ENCODE data around the gene APOBEC3G. TPM values are rescaled to one million over a fixed set of nuclear protein-coding genes. Genes with fewer than 3 reads are reported as not detected.

Gene APOBEC3G
- total RNA-seq, 1 donor from 2014 or later: 4.2 TPM

DNA sequence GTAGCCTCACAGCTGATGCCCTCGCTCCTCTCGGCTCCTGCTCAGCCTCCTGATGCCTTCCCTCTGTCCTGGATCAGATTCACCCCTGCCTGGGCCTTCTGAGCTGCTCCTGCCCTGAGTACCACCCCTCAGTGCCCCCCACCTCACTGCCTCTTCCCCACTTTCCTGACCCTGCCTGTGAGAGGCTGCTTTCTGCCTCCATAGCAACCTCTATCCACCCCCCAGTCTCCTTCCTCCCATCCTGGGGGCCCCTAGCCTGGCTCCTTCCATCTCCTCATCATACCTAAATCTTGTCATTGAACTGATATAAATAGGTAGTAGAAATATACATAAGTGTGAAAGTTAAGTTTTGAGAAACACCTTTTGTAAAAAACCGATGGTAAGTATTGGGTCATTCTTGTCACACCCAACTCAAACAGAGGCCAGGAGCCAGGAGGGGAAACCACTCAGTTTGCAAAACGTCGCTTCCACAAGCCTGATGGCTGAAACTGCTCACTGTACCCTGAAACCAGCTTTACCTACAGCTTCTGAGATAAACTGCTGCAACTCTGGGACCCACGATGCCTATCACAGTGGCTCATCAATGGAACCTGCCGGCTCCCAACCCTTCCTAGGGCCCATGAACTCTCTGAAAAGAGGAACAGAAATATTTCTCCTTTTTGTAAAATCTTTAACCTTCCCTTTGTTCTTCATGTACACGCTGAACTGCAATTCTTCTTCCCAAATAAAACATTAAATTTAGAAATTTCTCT is 15.2 kb downstream of the APOBEC3G start:
- intact Hi-C loops (cut with micrococcal nuclease): no loop called here
- no peaks in the 10 kb centered on the region for H3K36me3 ChIP-seq

DNA sequence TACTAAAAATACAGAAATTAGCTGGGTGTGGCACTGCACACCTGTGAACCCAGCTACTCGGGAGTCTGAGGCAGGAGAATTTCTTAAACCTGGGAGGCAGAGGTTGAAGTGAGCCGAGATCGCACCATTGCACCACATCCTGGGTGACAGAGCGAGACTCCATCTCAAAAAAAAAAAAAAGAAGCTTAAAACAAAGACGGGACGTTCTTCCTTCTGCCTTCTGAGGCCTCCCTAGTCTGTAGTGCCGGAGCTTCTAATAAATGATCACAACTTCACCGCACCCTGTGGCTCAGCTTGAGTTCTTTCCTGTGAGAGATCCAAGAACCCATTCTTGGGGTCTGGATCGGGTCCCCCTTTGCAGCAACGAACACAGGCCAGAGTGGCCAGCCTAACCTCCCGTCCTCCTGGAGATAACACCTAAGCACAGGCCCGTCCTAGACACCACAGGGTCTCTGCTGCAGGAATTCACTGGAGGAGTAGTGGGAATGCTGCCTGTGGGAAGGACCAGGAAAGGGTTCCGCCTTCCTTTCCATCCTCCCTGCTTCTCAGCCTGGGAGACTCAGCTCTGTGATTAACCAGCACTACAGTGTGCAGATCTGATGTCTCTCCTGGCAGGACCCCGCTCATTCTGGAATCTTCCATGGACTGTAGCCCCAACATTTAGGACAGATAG is 17.8 kb downstream of the APOBEC3G start:
- intact Hi-C loops (cut with micrococcal nuclease): no loop called here

More for the DNA sequence above, 15.2 kb downstream of the APOBEC3G start:
- Histone ChIP-seq H3K27me3 (ENCODE audit: low read depth) (peaks cover 6% of the 10 kb centered on the region), H3K4me3 (no peak overlapping the region), H3K4me1 (peaks cover 19% of the 10 kb centered on the region), H3K27ac (replicated peaks) (no peak overlapping the region), H3K9me3 (replicated peaks) (no peaks in the 10 kb centered on the region)
- no peak for DNase-seq
- TF ChIP-seq, protein P1, sequence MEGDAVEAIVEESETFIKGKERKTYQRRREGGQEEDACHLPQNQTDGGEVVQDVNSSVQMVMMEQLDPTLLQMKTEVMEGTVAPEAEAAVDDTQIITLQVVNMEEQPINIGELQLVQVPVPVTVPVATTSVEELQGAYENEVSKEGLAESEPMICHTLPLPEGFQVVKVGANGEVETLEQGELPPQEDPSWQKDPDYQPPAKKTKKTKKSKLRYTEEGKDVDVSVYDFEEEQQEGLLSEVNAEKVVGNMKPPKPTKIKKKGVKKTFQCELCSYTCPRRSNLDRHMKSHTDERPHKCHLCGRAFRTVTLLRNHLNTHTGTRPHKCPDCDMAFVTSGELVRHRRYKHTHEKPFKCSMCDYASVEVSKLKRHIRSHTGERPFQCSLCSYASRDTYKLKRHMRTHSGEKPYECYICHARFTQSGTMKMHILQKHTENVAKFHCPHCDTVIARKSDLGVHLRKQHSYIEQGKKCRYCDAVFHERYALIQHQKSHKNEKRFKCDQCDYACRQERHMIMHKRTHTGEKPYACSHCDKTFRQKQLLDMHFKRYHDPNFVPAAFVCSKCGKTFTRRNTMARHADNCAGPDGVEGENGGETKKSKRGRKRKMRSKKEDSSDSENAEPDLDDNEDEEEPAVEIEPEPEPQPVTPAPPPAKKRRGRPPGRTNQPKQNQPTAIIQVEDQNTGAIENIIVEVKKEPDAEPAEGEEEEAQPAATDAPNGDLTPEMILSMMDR (IDR thresholded peaks at IDR 0.05; ENCODE audit: borderline replicate concordance): no peak

DNA sequence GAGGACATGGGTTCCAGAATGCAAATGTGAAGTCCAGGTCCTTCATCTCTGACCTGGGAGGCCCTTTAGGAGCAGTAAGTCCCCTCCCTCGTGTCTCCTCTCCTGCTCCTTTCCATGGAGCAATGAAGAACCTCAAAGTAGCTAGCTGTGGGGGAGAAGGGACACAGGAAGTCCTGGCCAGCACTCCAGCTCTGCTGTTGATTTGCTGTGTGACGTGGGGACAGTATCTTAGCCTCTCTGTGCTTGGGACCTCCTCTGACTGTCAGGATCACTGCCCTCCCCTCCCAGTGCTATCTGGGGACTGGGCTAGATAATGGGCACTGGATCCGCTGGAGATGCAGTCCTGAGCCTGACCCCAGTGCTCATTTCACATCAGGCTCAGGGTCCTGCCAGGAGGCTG is 18.9 kb downstream of the APOBEC3G start:
- H3K27me3 ChIP-seq (ENCODE audit: low read depth): no peaks in the 10 kb centered on the region
- no peak overlapping the region for H3K27ac ChIP-seq (replicated peaks)
- TF ChIP-seq, protein P1 (IDR thresholded peaks at IDR 0.05; ENCODE audit: borderline replicate concordance): no peak
- H3K4me1 ChIP-seq: peaks cover 17% of the 10 kb centered on the region
- intact Hi-C loops (cut with micrococcal nuclease): no loop called here
- DNase-seq: no peak
- H3K9me3 ChIP-seq (replicated peaks): no peaks in the 10 kb centered on the region
- no peaks in the 10 kb centered on the region for H3K36me3 ChIP-seq
- no peak overlapping the region for H3K4me3 ChIP-seq

More for the DNA sequence above, 17.8 kb downstream of the APOBEC3G start:
- Histone ChIP-seq H3K4me1 (peaks cover 17% of the 10 kb centered on the region), H3K27me3 (ENCODE audit: low read depth) (peaks cover 6% of the 10 kb centered on the region), H3K9me3 (replicated peaks) (no peaks in the 10 kb centered on the region), H3K4me3 (no peak overlapping the region), H3K36me3 (no peaks in the 10 kb centered on the region), H3K27ac (replicated peaks) (no peak overlapping the region)
- TF ChIP-seq, protein P1 (IDR thresholded peaks at IDR 0.05; ENCODE audit: borderline replicate concordance): no peak
- DNase-seq: no peak

DNA sequence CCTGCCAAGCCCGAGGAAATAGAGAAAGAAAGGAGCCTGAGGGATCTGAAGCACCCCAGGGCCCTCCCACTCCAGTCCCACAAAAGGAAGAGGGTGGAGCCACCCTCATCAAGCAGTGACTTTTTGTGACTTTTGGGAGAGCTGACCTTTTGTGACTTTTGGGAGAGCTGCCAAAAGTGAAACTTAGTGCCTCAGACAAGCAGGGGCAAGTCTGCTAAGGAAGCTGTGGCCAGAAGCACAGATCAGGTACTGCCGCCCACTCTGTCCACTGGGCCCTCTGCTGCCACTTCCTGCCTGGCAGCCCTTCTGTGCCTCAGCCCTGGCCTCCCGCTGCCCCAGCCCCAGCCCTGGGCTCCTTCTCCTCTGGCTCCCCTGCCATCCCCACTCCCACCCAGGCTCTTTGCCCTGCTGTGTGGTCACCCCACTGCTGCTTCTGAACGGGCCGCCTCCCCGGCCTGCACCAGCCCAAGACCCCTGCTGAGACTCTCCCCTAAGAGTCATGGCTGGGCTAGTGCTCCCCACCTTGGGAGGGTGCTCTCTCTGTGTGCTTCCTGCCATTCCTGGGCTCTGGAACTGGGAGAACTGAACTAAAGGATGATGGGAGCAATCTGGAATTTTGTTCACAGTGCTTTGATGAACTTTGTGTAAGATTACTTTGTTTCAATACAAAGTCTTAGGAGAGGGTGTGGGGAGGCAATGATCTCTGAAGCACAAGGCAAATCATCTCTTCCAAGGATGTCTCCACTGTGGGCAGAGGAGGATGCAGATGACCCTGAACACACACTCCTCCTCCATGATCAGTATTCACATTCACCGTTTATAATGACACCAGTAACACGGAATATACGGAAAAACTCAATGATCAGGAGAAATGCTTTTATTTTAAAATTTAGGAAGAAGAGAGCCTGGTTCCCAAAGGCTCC is 20.3 kb downstream of the APOBEC3G start, which contains the start of gene APOBEC3H:
TSS of gene APOBEC3H (plus strand) at position 147 of the 923 bp plus-strand sequence. CDS start 3,035 bp downstream, outside the sequence.
- Histone ChIP-seq H3K9me3 (replicated peaks) (no peaks in the 10 kb centered on the region), H3K27ac (replicated peaks) (peak within 1 kb of the TSS; percentile 75), H3K27me3 (ENCODE audit: low read depth) (peaks cover 4% of the 10 kb centered on the region), H3K4me3 (peak within 1 kb of the TSS; percentile 22), H3K36me3 (no peaks in the 10 kb centered on the region), H3K4me1 (peaks cover 17% of the 10 kb centered on the region)
- intact Hi-C loops (cut with micrococcal nuclease): no loop called here
- TF ChIP-seq, protein P1 (IDR thresholded peaks at IDR 0.05; ENCODE audit: borderline replicate concordance): no peak
- DNase-seq: no peak

DNA sequence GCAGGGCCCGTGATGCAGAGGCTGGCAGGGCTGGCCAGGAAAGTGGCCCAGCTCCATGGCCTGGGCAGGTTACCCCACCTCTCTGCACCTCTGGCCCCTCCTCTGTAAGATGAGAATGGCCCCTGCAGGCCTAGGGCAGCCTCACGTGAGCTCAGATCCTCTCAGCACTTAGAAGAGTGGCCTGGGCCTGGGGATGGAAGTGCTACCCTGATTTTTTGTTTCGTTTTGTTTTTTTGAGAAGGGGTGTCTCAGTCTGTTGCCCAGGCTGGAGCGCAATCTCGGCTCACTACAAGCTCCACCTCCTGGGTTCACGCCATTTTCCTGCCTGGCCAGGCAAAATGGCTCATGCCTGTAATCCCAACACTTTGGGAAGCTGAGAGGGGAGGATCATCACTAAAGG is 21.0 kb downstream of the APOBEC3G start:
- DNase-seq: no peak
- TF ChIP-seq, protein P1 (IDR thresholded peaks at IDR 0.05; ENCODE audit: borderline replicate concordance): no peak
- intact Hi-C loops (cut with micrococcal nuclease): no loop called here
- H3K36me3 ChIP-seq: no peaks in the 10 kb centered on the region
- no peaks in the 10 kb centered on the region for H3K9me3 ChIP-seq (replicated peaks)
- peak overlapping the region; percentile 75 for H3K27ac ChIP-seq (replicated peaks)
- H3K27me3 ChIP-seq (ENCODE audit: low read depth): peaks cover 4% of the 10 kb centered on the region
- H3K4me1 ChIP-seq: peaks cover 17% of the 10 kb centered on the region
- H3K4me3 ChIP-seq: no peak overlapping the region
